ENCODE data around the gene C12orf42. TPM values are rescaled to one million over a fixed set of nuclear protein-coding genes. Genes with fewer than 3 reads are reported as not detected.

The C12orf42 gene
- total RNA-seq, 2 donors from 2014 or later: not detected

GRCh38 chr12:103423516-103423910 is 72.3 kb downstream of the C12orf42 start:
- no peak for DNase-seq (ENCODE audit: low spot score)
- no peaks in the 10 kb centered on the region for H3K4me1 ChIP-seq
- no peak for TF ChIP-seq CTCF (IDR thresholded peaks at IDR 0.05)
- H3K27me3 ChIP-seq: no peaks in the 10 kb centered on the region
- H3K9me3 ChIP-seq: no peaks in the 10 kb centered on the region
- H3K4me3 ChIP-seq: no peak overlapping the region
- H3K36me3 ChIP-seq: no peaks in the 10 kb centered on the region
- H3K27ac ChIP-seq: no peak overlapping the region

GRCh38 chr12:103422746-103423515 is 72.8 kb downstream of the C12orf42 start:
- TF ChIP-seq CTCF (IDR thresholded peaks at IDR 0.05): no peak
- no peak overlapping the region for H3K27ac ChIP-seq
- no peaks in the 10 kb centered on the region for H3K27me3 ChIP-seq
- H3K4me1 ChIP-seq: no peaks in the 10 kb centered on the region
- H3K4me3 ChIP-seq: no peak overlapping the region
- DNase-seq (ENCODE audit: low spot score): no peak
- no peaks in the 10 kb centered on the region for H3K9me3 ChIP-seq
- no peaks in the 10 kb centered on the region for H3K36me3 ChIP-seq

GRCh38 chr12:103422328-103422727 is 73.4 kb downstream of the C12orf42 start:
- Histone ChIP-seq H3K4me1 (no peaks in the 10 kb centered on the region), H3K27ac (no peak overlapping the region), H3K36me3 (no peaks in the 10 kb centered on the region), H3K4me3 (no peak overlapping the region), H3K27me3 (no peaks in the 10 kb centered on the region), H3K9me3 (no peaks in the 10 kb centered on the region)
- no peak for DNase-seq (ENCODE audit: low spot score)
- TF ChIP-seq CTCF (IDR thresholded peaks at IDR 0.05): no peak

- Histone ChIP-seq H3K27ac (no peak overlapping the region), H3K36me3 (no peaks in the 10 kb centered on the region), H3K4me1 (no peaks in the 10 kb centered on the region), H3K9me3 (no peaks in the 10 kb centered on the region), H3K4me3 (no peak overlapping the region), H3K27me3 (no peaks in the 10 kb centered on the region)
- no peak for DNase-seq (ENCODE audit: low spot score)
- no peak for TF ChIP-seq CTCF (IDR thresholded peaks at IDR 0.05)
Observed at GRCh38 chr12:103421402-103421801, 74.4 kb downstream of the C12orf42 start.

GRCh38 chr12:103415681-103416080 is 80.1 kb downstream of the C12orf42 start:
- no peak for TF ChIP-seq CTCF (IDR thresholded peaks at IDR 0.05)

GRCh38 chr12:103401421-103401820 is 94.3 kb downstream of the C12orf42 start:
- Histone ChIP-seq H3K36me3 (no peaks in the 10 kb centered on the region), H3K9me3 (no peaks in the 10 kb centered on the region), H3K4me1 (no peaks in the 10 kb centered on the region), H3K4me3 (no peak overlapping the region), H3K27ac (no peak overlapping the region), H3K27me3 (no peaks in the 10 kb centered on the region)
- TF ChIP-seq CTCF (IDR thresholded peaks at IDR 0.05): no peak
- no peak for DNase-seq (ENCODE audit: low spot score)

More at GRCh38 chr12:103415681-103416080, 80.1 kb downstream of the C12orf42 start:
- H3K27me3 ChIP-seq: no peaks in the 10 kb centered on the region
- H3K4me3 ChIP-seq: no peak overlapping the region
- no peak overlapping the region for H3K27ac ChIP-seq
- H3K9me3 ChIP-seq: no peaks in the 10 kb centered on the region
- no peaks in the 10 kb centered on the region for H3K36me3 ChIP-seq
- no peak for DNase-seq (ENCODE audit: low spot score)
- H3K4me1 ChIP-seq: no peaks in the 10 kb centered on the region
